HepG2 (cell line): ENCODE data around the gene AGBL1. TPM values are rescaled to one million over a fixed set of nuclear protein-coding genes. Genes with fewer than 3 reads are reported as not detected.

ENCODE experiments used
- ATAC-seq: fragments of 200-7000 bp; cut with Tn5 transposase; 3 replicates; pipeline ENCODE4 v1.9.1; 2020; ENCODE audit warnings: mild to moderate bottlenecking, moderate library complexity
- BruUV-seq: library from RNA; stranded (reverse); fragments of 400-500 nt; replicated peaks from 2 replicates; lab custom pipeline; 2021; lab: Mats Ljungman, UMichigan
- CTCF ChIA-PET: fragments of 300-600 bp; formaldehyde crosslinking; extraction: SDS; loops from one replicate; lab custom pipeline; 2021; ENCODE audit warnings: low total read pairs, inconsistent platforms, low intra/inter-chr PET ratio; lab: Yijun Ruan, JAX
- POLR2A ChIA-PET: fragments of 350-600 bp; sonication (Branson Sonifier 250); formaldehyde crosslinking; loops from one replicate; lab custom pipeline; 2020; ENCODE audit warnings: antibody characterized with exemption, inconsistent platforms; lab: Yijun Ruan, JAX
- DNase-seq: peaks from one replicate; pipeline ENCODE4 v3.0.0-alpha.2; 2015; ENCODE audit warnings: low spot score
- FAIRE-seq: peaks from 3 replicates; lab custom pipeline; 2011; peaks lifted over from hg19 to GRCh38; lab: Jason Lieb, UNC
- H2AFZ ChIP-seq: one replicate; pipeline ENCODE4 v1.6.1; 2011; ENCODE audit warnings: low read length, inconsistent platforms
- H3K27ac ChIP-seq: fragments of 300-600 bp; 3 replicates; pipeline ENCODE4 v1.8.0; 2011; ENCODE audit warnings: mixed run types, mild to moderate bottlenecking, mixed read lengths, low read length, inconsistent platforms; ENCODE audit not compliant: insufficient read depth; ENCODE audit errors: extremely low read length
- H3K27me3 ChIP-seq, 2 experiments: fragments of 200-600 bp in 1 of 2; 2 replicates in 1 of 2; 3 replicates in 1 of 2; pipeline versions ENCODE4 v1.6.0 to v1.8.0; 2011; ENCODE audit warnings: low read length in 2 of 2, mild to moderate bottlenecking in 2 of 2, moderate library complexity in 2 of 2, inconsistent platforms in 1 of 2; ENCODE audit not compliant: insufficient read depth in 2 of 2, control insufficient read depth in 1 of 2
- H3K36me3 ChIP-seq, 2 experiments: fragments of 200-600 bp in 1 of 2; replicated peaks in 1 of 2; 2 replicates in 1 of 2; 3 replicates in 1 of 2; pipeline versions ENCODE4 v1.5.1 to v1.8.0; 2011; ENCODE audit warnings: low read length in 2 of 2, inconsistent platforms in 1 of 2; ENCODE audit not compliant: insufficient read depth in 2 of 2, control insufficient read depth in 1 of 2
- H3K4me1 ChIP-seq: 2 replicates; pipeline ENCODE4 v1.5.1; 2012; ENCODE audit warnings: low read length, inconsistent platforms; ENCODE audit not compliant: insufficient read depth
- H3K4me2 ChIP-seq: 2 replicates; pipeline ENCODE4 v1.6.0; 2011; ENCODE audit warnings: low read depth, low read length, inconsistent platforms
- H3K4me3 ChIP-seq, 3 experiments: fragments of 200-600 bp in 1 of 3; sonication (generic), shearing (Covaris generic) in 1 of 3; replicated peaks in 1 of 3; 2 replicates each; pipeline ENCODE4 v1.5.1; 2011 to 2016; ENCODE audit warnings: low read length in 3 of 3, inconsistent platforms in 2 of 3, low read depth in 2 of 3, mild to moderate bottlenecking in 2 of 3, control low read depth in 1 of 3, mixed read lengths in 1 of 3; ENCODE audit not compliant: insufficient read depth in 1 of 3
- H3K79me2 ChIP-seq: one replicate; pipeline ENCODE4 v1.6.1; 2011; ENCODE audit warnings: low read length, inconsistent platforms; ENCODE audit not compliant: insufficient read depth
- H3K9ac ChIP-seq: 2 replicates; pipeline ENCODE4 v1.6.0; 2011; ENCODE audit warnings: mild to moderate bottlenecking, low read depth, low read length, inconsistent platforms; ENCODE audit not compliant: insufficient read depth
- H3K9me3 ChIP-seq: 2 replicates; pipeline ENCODE4 v1.5.1; 2012; ENCODE audit warnings: mild to moderate bottlenecking, low read length
- H4K20me1 ChIP-seq: 2 replicates; pipeline ENCODE4 v1.6.0; 2011; ENCODE audit warnings: inconsistent platforms, mild to moderate bottlenecking, low read length, moderate library complexity; ENCODE audit not compliant: insufficient read depth
- FOXA1 ChIP-seq, 2 experiments: fragments of 450-650 bp in 1 of 2; sonication (generic) in 1 of 2; formaldehyde crosslinking in 1 of 2; IDR thresholded peaks; 2 replicates each; pipeline versions ENCODE4 v1.4.0 to v1.6.1; 2016 to 2020; ENCODE audit warnings: missing genetic modification reagents in 1 of 2
- GATAD1 ChIP-seq: IDR thresholded peaks from 2 replicates; pipeline ENCODE4 v1.6.1; 2016; ENCODE audit warnings: missing genetic modification reagents, missing compliant biosample characterization
- KLF6 ChIP-seq: IDR thresholded peaks from 2 replicates; pipeline ENCODE4 v1.8.0; 2016; ENCODE audit warnings: missing biosample characterization, missing genetic modification reagents
- MBNL3 ChIP-seq: fragments of 250-450 bp; sonication (Bioruptor Pico); conservative IDR thresholded peaks from 2 replicates; pipeline ENCODE4 v1.8.0; 2022; ENCODE audit warnings: mild to moderate bottlenecking, inconsistent platforms
- NFE2L2 ChIP-seq: fragments of 150-350 bp; IDR thresholded peaks from 2 replicates; pipeline ENCODE4 v1.6.1; 2014; ENCODE audit warnings: low read length
- RBM22 ChIP-seq: fragments of 200-400 bp; formaldehyde crosslinking; optimal IDR thresholded peaks from 2 replicates; pipeline ENCODE3; 2017; ENCODE audit warnings: mild to moderate bottlenecking, low read length, moderate library complexity
- ZBTB14 ChIP-seq: sonication (generic); formaldehyde crosslinking; IDR thresholded peaks from 2 replicates; pipeline ENCODE4 v1.4.0; 2020; ENCODE audit warnings: missing genetic modification reagents
- ZFP90 ChIP-seq: sonication (generic); formaldehyde crosslinking; IDR thresholded peaks from 2 replicates; pipeline ENCODE4 v1.8.0; 2022; ENCODE audit warnings: missing genetic modification reagents, mild to moderate bottlenecking, inconsistent platforms, borderline replicate concordance
- ZNF121 ChIP-seq: sonication (generic); formaldehyde crosslinking; IDR thresholded peaks from 2 replicates; pipeline ENCODE4 v1.5.0; 2020; ENCODE audit warnings: mild to moderate bottlenecking, missing genetic modification reagents
- ZNF138 ChIP-seq: sonication (generic); formaldehyde crosslinking; IDR thresholded peaks from 2 replicates; pipeline ENCODE4 v1.5.0; 2020; ENCODE audit warnings: mild to moderate bottlenecking, low read depth, missing genetic modification reagents
- ZNF335 ChIP-seq: sonication (generic); formaldehyde crosslinking; IDR thresholded peaks from 2 replicates; pipeline ENCODE4 v1.4.0; 2020; ENCODE audit warnings: missing genetic modification reagents
- ZNF431 ChIP-seq: sonication (generic); formaldehyde crosslinking; IDR thresholded peaks from 2 replicates; pipeline ENCODE4 v1.9.0; 2022; ENCODE audit warnings: missing genetic modification reagents, low read depth, mild to moderate bottlenecking, borderline replicate concordance
- ZNF446 ChIP-seq: sonication (generic); formaldehyde crosslinking; IDR thresholded peaks from 2 replicates; pipeline ENCODE4 v1.5.0; 2020; ENCODE audit warnings: mild to moderate bottlenecking, missing genetic modification reagents
- ZNF749 ChIP-seq: sonication (generic); formaldehyde crosslinking; IDR thresholded peaks from 2 replicates; pipeline ENCODE4 v1.8.0; 2022; ENCODE audit warnings: mild to moderate bottlenecking, missing genetic modification reagents, moderate library complexity, borderline replicate concordance
- WGBS: methylation state at CpG from one replicate; pipeline ENCODE4 v1.1.6; 2017; ENCODE audit warnings: low lambda C conversion rate; 5-methylcytosine and 5-hydroxymethylcytosine counted together
- in situ Hi-C: cut with HindIII; loops from 2 replicates; pipeline ENCODE4 v1.10.0; 2017; ENCODE audit warnings: low pct_unique_long_range_greater_than_20kb; ENCODE audit not compliant: extremely low pct_ligation_motif_present
- intact Hi-C: fragments of 100-400 bp; cut with micrococcal nuclease; formaldehyde crosslinking; loops from one replicate; pipeline ENCODE4 v1.10.0; 2022; ENCODE audit not compliant: unreplicated experiment
- polyA plus RNA-seq, 8 experiments: library from polyadenylated mRNA; depleted of rRNA in 3 of 8; stranded (reverse) in 7 of 8; unstranded in 1 of 8; fragments of >200 nt; fragmentation: Illumina TruSeq in 4 of 8; extraction: Trizol in 4 of 8; gene quantifications; 2 replicates each; pipeline versions ENCODE4 v1.2.1 to v1.2.3, GENCODE V29; 2011 to 2016; ENCODE audit warnings: low read depth in 4 of 8, missing spikeins in 1 of 8, mixed read lengths in 1 of 8; ENCODE audit not compliant: insufficient read depth in 1 of 8
- total RNA-seq, 5 experiments: library from RNA; depleted of rRNA; stranded (reverse); fragments of >200 nt; fragmentation: Illumina TruSeq; extraction: Trizol; gene quantifications; 2 replicates each; pipeline ENCODE4 v1.2.3, GENCODE V29; 2016; ENCODE audit warnings: low read depth in 1 of 5
- TF ChIP-seq, protein P1 (sequence below): sonication (generic); formaldehyde crosslinking; IDR thresholded peaks from 2 replicates; pipeline ENCODE4 v1.5.0; 2020; ENCODE audit warnings: missing genetic modification reagents

AGBL1 gene
- total and polyA plus RNA-seq, 2 of the 13 experiments (the other 11 are each of a cell fraction or from before 2014, with no cell fraction given): 0.01 TPM; not detected in 1

DNA sequence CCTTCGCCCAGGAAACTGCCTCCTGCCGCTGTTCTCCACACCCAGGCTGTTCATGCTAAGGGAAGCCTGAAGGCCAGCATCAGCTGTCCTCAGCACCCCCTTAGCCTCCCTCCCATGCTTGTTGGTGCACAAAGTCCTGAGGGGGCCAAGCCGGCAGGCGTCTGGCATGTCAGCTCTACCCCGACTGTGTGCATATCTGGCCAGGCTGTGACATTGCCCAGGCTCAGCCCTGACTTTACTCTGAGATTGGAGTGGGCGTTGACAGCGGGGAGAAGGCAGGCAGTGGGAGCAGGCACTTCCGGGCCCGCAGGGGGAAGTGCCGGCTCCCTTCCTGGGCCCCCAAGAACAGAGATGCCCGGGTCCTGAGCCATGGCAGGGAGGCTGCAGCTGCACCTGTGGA is 492.2 kb downstream of the AGBL1 start:
- Histone ChIP-seq H3K36me3 (no peaks in the 10 kb centered on the region), H3K79me2 (no peaks in the 10 kb centered on the region), H3K27me3 (no peaks in the 10 kb centered on the region), H3K4me2 (no peak overlapping the region), H4K20me1 (no peaks in the 10 kb centered on the region), H3K27ac (no peak overlapping the region), H3K4me1 (no peaks in the 10 kb centered on the region), H3K9ac (no peak overlapping the region), H2AFZ (no peak overlapping the region), H3K9me3 (peaks cover 89% of the 10 kb centered on the region), H3K4me3 (no peak overlapping the region)
- FAIRE-seq (no peak), DNase-seq (no peak), ATAC-seq (no peak)
- in situ Hi-C loops (no loop called here), intact Hi-C loops (no loop called here)
- no peak for TF ChIP-seq ZNF749
- no peak for TF ChIP-seq FOXA1 (IDR thresholded peaks at IDR 0.05)
- no peak for TF ChIP-seq FOXA1 (CRISPR knock-in tag; IDR thresholded peaks at IDR 0.05)
- TF ChIP-seq GATAD1 (CRISPR knock-in tag): no peak
- no peak for TF ChIP-seq ZFP90
- no peak for TF ChIP-seq ZNF335
- no peak for TF ChIP-seq ZNF121
- TF ChIP-seq MBNL3 (CRISPR knock-in tag): no peak
- TF ChIP-seq ZBTB14: no peak
- TF ChIP-seq, protein P1, sequence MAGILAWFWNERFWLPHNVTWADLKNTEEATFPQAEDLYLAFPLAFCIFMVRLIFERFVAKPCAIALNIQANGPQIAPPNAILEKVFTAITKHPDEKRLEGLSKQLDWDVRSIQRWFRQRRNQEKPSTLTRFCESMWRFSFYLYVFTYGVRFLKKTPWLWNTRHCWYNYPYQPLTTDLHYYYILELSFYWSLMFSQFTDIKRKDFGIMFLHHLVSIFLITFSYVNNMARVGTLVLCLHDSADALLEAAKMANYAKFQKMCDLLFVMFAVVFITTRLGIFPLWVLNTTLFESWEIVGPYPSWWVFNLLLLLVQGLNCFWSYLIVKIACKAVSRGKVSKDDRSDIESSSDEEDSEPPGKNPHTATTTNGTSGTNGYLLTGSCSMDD: no peak
- no peak for TF ChIP-seq ZNF446
- no peak for TF ChIP-seq RBM22
- no peak for TF ChIP-seq ZNF431
- TF ChIP-seq NFE2L2: no peak
- TF ChIP-seq ZNF138 (CRISPR knock-in tag): no peak
- no peak for TF ChIP-seq KLF6 (CRISPR knock-in tag)
- ChIA-PET CTCF (no interaction called here), POLR2A (no interaction called here)
- no TSS peak for BruUV-seq
- 0% methylated on average over 1 of the region's 11 CpGs for WGBS
